Measurements from ENCODE around the gene PSMG1.
"Not testable (repeated sequence)": the region's sequence is repeated elsewhere in the genome, so short reads cannot be mapped to it uniquely, and the experiment has no call there.

The PSMG1 gene

GRCh38 chr21:39157241-39157640 is 26.0 kb downstream of the PSMG1 start:
- not testable (repeated sequence) for DNase-seq

GRCh38 chr21:39156024-39156423 is 27.2 kb downstream of the PSMG1 start:
- DNase-seq, result no peak

GRCh38 chr21:39155578-39155977 is 27.7 kb downstream of the PSMG1 start:
- no peak for DNase-seq

- DNase-seq, result no peak
Observed at GRCh38 chr21:39153842-39154241, 29.4 kb downstream of the PSMG1 start.

GRCh38 chr21:39153373-39153772 is 29.9 kb downstream of the PSMG1 start:
- DNase-seq, result no peak

- no peak for DNase-seq
Observed at GRCh38 chr21:39152271-39152670, 31.0 kb downstream of the PSMG1 start.

- DNase-seq, result no peak
Observed at GRCh38 chr21:39150877-39151276, 32.4 kb downstream of the PSMG1 start.

GRCh38 chr21:39150316-39150715 is 32.9 kb downstream of the PSMG1 start:
- no peak for DNase-seq

- no peak for DNase-seq
Observed at GRCh38 chr21:39149882-39150281, 33.4 kb downstream of the PSMG1 start.

- no peak for DNase-seq
Observed at GRCh38 chr21:39148975-39149374, 34.3 kb downstream of the PSMG1 start.

- no peak for DNase-seq
Observed at GRCh38 chr21:39144191-39144590, 39.1 kb downstream of the PSMG1 start.

GRCh38 chr21:39142972-39143371 is 40.3 kb downstream of the PSMG1 start:
- DNase-seq, result no peak

- DNase-seq, result no peak
Observed at GRCh38 chr21:39141502-39141901, 41.7 kb downstream of the PSMG1 start.

GRCh38 chr21:39137248-39138178 is 45.7 kb downstream of the PSMG1 start:
- peak; percentile 28 for DNase-seq

GRCh38 chr21:39136711-39137110 is 46.5 kb downstream of the PSMG1 start:
- no peak for DNase-seq

- DNase-seq, result not testable (repeated sequence)
Observed at GRCh38 chr21:39136138-39136537, 47.1 kb downstream of the PSMG1 start.

- DNase-seq, result no peak
Observed at GRCh38 chr21:39134288-39134810, 48.9 kb downstream of the PSMG1 start.

- DNase-seq, result no peak
Observed at GRCh38 chr21:39132248-39132647, 51.0 kb downstream of the PSMG1 start.

- DNase-seq, result no peak
Observed at GRCh38 chr21:39131791-39132190, 51.5 kb downstream of the PSMG1 start.

GRCh38 chr21:39127506-39127905 is 55.7 kb downstream of the PSMG1 start:
- DNase-seq, result no peak

GRCh38 chr21:39126486-39126806 is 56.8 kb downstream of the PSMG1 start:
- DNase-seq, result no peak

- peak; percentile 61 for DNase-seq
Observed at GRCh38 chr21:39125752-39126485, 57.3 kb downstream of the PSMG1 start.
